GM19455 (cell line): ENCODE measurements around the gene BEST2.
"Not testable (repeated sequence)": the region's sequence is repeated elsewhere in the genome, so short reads cannot be mapped to it uniquely, and the experiment has no call there.

Experiments
- ATAC-seq: cut with Tn5 transposase; IDR thresholded peaks from one replicate; pipeline ENCODE4 v1.9.1; 2021; ENCODE audit not compliant: unreplicated experiment

BEST2 gene

GRCh38 chr19:12751635-12752034 is at the start of gene BEST2:
Gene BEST2 (plus strand): TSS chr19:12751791. CDS start chr19:12752593, 802 bp downstream.
- ATAC-seq = no peak

- no peak for ATAC-seq
Measured at GRCh38 chr19:12703046-12703445, 48.5 kb upstream of the BEST2 start.

GRCh38 chr19:12705169-12705568 is 46.4 kb upstream of the BEST2 start:
- no peak for ATAC-seq

GRCh38 chr19:12705654-12706331 is 45.8 kb upstream of the BEST2 start:
- ATAC-seq = no peak

GRCh38 chr19:12706332-12706718 is 45.3 kb upstream of the BEST2 start:
- no peak for ATAC-seq

GRCh38 chr19:12708641-12709040 is 43.0 kb upstream of the BEST2 start:
- no peak for ATAC-seq

GRCh38 chr19:12711187-12711586 is 40.4 kb upstream of the BEST2 start:
- no peak for ATAC-seq

- not testable (repeated sequence) for ATAC-seq
Measured at GRCh38 chr19:12712077-12712476, 39.5 kb upstream of the BEST2 start.

GRCh38 chr19:12713304-12713703 is 38.3 kb upstream of the BEST2 start:
- not testable (repeated sequence) for ATAC-seq

- no peak for ATAC-seq
Measured at GRCh38 chr19:12715102-12715501, 36.5 kb upstream of the BEST2 start.

GRCh38 chr19:12715929-12716328 is 35.7 kb upstream of the BEST2 start:
- ATAC-seq = no peak

GRCh38 chr19:12720296-12720695 is 31.3 kb upstream of the BEST2 start:
- no peak for ATAC-seq

GRCh38 chr19:12720851-12721655 is 30.5 kb upstream of the BEST2 start:
- ATAC-seq = no peak

- no peak for ATAC-seq
Measured at GRCh38 chr19:12721656-12722565, 29.7 kb upstream of the BEST2 start.

GRCh38 chr19:12722566-12723380 is 28.8 kb upstream of the BEST2 start:
- peak; percentile 60 for ATAC-seq

GRCh38 chr19:12723381-12723640 is 28.3 kb upstream of the BEST2 start:
- ATAC-seq = no peak

- ATAC-seq = no peak
Measured at GRCh38 chr19:12723641-12724426, 27.8 kb upstream of the BEST2 start, which contains the start of gene TNPO2. Gene TNPO2 (minus strand): TSS chr19:12723932. CDS start chr19:12720977, 2,955 bp downstream.

GRCh38 chr19:12725612-12726011 is 26.0 kb upstream of the BEST2 start:
- ATAC-seq = not testable (repeated sequence)

GRCh38 chr19:12726988-12727316 is 24.6 kb upstream of the BEST2 start:
- ATAC-seq = no peak
